Keratinocyte (primary cell): ENCODE measurements around the gene UBE2B.

Experiments used
- EZH2 ChIP-seq: IDR thresholded peaks from one replicate; pipeline ENCODE4 v1.6.1; 2012; ENCODE audit warnings: inconsistent platforms, mild to moderate bottlenecking, low read length, moderate library complexity
- TF ChIP-seq, protein P1 (sequence below), 3 experiments: IDR thresholded peaks in 1 of 3; conservative IDR thresholded peaks in 1 of 3; optimal IDR thresholded peaks in 1 of 3; 2 replicates in 2 of 3; 3 replicates in 1 of 3; pipeline versions ENCODE3 to v1.5.1; 2011; ENCODE audit warnings: low read length in 3 of 3, mild to moderate bottlenecking in 3 of 3, moderate library complexity in 2 of 3, control low read depth in 1 of 3, inconsistent platforms in 1 of 3; ENCODE audit not compliant: insufficient read depth in 2 of 3; ENCODE audit errors: extremely low read depth in 1 of 3

- TF ChIP-seq EZH2, result no peak
- TF ChIP-seq, protein P1, sequence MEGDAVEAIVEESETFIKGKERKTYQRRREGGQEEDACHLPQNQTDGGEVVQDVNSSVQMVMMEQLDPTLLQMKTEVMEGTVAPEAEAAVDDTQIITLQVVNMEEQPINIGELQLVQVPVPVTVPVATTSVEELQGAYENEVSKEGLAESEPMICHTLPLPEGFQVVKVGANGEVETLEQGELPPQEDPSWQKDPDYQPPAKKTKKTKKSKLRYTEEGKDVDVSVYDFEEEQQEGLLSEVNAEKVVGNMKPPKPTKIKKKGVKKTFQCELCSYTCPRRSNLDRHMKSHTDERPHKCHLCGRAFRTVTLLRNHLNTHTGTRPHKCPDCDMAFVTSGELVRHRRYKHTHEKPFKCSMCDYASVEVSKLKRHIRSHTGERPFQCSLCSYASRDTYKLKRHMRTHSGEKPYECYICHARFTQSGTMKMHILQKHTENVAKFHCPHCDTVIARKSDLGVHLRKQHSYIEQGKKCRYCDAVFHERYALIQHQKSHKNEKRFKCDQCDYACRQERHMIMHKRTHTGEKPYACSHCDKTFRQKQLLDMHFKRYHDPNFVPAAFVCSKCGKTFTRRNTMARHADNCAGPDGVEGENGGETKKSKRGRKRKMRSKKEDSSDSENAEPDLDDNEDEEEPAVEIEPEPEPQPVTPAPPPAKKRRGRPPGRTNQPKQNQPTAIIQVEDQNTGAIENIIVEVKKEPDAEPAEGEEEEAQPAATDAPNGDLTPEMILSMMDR (optimal IDR thresholded peaks at IDR 0.05 in 1 of 3, IDR thresholded peaks at IDR 0.05 in 1 of 3, conservative IDR thresholded peaks at IDR 0.05 in 1 of 3; ENCODE audit: extremely low read depth in 1 of 3, insufficient read depth in 2 of 3, low read length in 3 of 3), result no peak
Observed at GRCh38 chr5:134418958-134419357, 47.6 kb downstream of the UBE2B start.
